HFFc6 (cell line): ENCODE measurements around the gene RHBDL3. TPM values are rescaled to one million over a fixed set of nuclear protein-coding genes. Genes with fewer than 3 reads are reported as not detected.

Experiments used
- DNase-seq: peaks from one replicate; pipeline ENCODE4 v3.0.0-alpha.2; 2018
- H3K27ac Mint-ChIP-seq: 2 replicates; pipeline ENCODE4 v1.8.0; 2020; ENCODE audit warnings: mild to moderate bottlenecking, mixed read lengths
- H3K27me3 Mint-ChIP-seq: 2 replicates; pipeline ENCODE4 v1.8.0; 2021; ENCODE audit warnings: mild to moderate bottlenecking, moderate library complexity, mixed read lengths; ENCODE audit not compliant: insufficient read depth
- H3K36me3 Mint-ChIP-seq: 2 replicates; pipeline ENCODE4 v1.8.0; 2021; ENCODE audit warnings: low read depth, mixed read lengths
- H3K4me1 Mint-ChIP-seq: 2 replicates; pipeline ENCODE4 v1.8.0; 2020; ENCODE audit warnings: low read depth, mixed read lengths
- H3K4me3 Mint-ChIP-seq: 2 replicates; pipeline ENCODE4 v1.8.0; 2020; ENCODE audit warnings: mild to moderate bottlenecking, moderate library complexity, mixed read lengths
- H3K9me3 Mint-ChIP-seq: 2 replicates; pipeline ENCODE4 v1.8.0; 2020; ENCODE audit warnings: mild to moderate bottlenecking, mixed read lengths
- long read RNA-seq: library from polyadenylated mRNA; unstranded; transcript quantifications from one replicate; pipeline ENCODE4 v2.0.0, GENCODE V29; 2019
- total RNA-seq, 6 experiments: library from RNA; stranded (reverse); fragmentation: NEBNext Ultra II Directional; extraction: Animal tissue kit (Norgen Biotek cat#: 25700); gene quantifications; 2 replicates in 1 of 6; 3 replicates in 5 of 6; pipeline ENCODE4 v1.2.3, GENCODE V29; 2021
- TF ChIP-seq, protein P1 (sequence below): fragments of 200-600 bp; sonication (generic); IDR thresholded peaks from 2 replicates; pipeline ENCODE4 v1.5.0; 2021; ENCODE audit warnings: antibody characterized with exemption, mild to moderate bottlenecking

RHBDL3 gene, protein sequence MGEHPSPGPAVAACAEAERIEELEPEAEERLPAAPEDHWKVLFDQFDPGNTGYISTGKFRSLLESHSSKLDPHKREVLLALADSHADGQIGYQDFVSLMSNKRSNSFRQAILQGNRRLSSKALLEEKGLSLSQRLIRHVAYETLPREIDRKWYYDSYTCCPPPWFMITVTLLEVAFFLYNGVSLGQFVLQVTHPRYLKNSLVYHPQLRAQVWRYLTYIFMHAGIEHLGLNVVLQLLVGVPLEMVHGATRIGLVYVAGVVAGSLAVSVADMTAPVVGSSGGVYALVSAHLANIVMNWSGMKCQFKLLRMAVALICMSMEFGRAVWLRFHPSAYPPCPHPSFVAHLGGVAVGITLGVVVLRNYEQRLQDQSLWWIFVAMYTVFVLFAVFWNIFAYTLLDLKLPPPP
- under 1 TPM in 1 of 6 experiments, not detected in 5; 0.07 TPM for total RNA-seq
- long read RNA-seq = 0 reads

DNA sequence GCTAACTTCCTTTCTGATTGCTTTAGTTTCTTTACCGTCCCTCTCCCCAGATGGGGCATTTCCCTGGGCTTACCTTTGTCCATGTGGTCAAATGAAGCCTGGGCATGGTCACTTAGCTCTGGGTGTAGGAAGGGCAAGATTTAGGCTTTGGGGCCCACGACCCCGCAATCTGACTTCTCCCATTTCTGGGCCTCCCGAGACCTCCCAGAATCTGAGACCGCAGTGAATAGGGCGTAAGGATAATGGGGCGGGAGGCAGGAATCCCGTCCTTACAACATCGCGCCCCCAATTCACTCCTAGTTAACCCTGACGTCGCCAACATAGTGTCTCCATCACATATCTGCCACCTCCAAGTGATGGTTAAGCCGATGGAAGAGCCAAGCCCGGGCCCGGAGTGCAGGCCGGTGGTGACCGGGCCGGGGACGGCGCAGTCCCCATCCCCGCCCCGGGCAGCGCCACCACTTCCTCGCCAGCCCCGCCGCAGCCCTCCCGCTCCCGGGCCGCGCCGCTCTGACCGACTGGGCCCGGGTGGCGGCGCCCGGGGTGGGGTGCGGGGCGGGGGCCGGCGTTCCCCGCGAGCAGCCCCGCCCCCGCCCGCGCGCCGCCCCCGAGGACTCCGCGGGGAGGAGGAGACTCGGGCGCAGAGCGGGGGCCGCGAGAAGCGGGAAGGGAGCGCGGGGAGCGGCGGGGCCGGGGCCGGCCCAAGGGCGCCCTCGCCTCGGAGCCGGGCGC lies at the start of gene RHBDL3:
Gene RHBDL3, plus strand, starts transcription at position 641 of the 732 bp plus-strand sequence. CDS start 358 bp downstream, outside the sequence.
- TF ChIP-seq, protein P1, sequence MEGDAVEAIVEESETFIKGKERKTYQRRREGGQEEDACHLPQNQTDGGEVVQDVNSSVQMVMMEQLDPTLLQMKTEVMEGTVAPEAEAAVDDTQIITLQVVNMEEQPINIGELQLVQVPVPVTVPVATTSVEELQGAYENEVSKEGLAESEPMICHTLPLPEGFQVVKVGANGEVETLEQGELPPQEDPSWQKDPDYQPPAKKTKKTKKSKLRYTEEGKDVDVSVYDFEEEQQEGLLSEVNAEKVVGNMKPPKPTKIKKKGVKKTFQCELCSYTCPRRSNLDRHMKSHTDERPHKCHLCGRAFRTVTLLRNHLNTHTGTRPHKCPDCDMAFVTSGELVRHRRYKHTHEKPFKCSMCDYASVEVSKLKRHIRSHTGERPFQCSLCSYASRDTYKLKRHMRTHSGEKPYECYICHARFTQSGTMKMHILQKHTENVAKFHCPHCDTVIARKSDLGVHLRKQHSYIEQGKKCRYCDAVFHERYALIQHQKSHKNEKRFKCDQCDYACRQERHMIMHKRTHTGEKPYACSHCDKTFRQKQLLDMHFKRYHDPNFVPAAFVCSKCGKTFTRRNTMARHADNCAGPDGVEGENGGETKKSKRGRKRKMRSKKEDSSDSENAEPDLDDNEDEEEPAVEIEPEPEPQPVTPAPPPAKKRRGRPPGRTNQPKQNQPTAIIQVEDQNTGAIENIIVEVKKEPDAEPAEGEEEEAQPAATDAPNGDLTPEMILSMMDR = no peak
- H3K4me3 Mint-ChIP-seq = peak within 1 kb of the TSS; percentile 70
- H3K36me3 Mint-ChIP-seq = no peaks in the 10 kb centered on the region
- H3K27ac Mint-ChIP-seq = no peak within 1 kb of the TSS
- H3K27me3 Mint-ChIP-seq = peaks cover 65% of the 10 kb centered on the region
- no peaks in the 10 kb centered on the region for H3K4me1 Mint-ChIP-seq
- no peaks in the 10 kb centered on the region for H3K9me3 Mint-ChIP-seq
- DNase-seq = no peak

DNA sequence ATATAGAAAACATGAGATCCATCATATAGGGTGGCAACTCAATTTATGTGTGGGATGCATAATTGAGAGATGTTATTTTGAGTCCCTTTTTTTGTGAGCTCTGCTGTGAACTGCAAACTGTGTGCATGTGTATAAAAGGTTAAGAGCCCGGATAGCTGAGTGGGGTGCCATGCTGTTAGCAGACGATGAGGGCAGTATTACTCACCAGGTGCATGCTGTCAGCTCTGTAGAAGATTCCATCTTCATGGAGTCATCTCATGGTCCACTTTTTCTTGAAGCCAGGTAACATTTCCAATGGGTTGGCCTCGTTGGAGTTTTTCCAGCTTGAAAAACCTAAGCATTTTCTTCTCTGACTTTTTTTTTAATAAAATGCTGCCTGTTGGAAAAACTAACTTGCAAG lies 43.0 kb upstream of the RHBDL3 start:
- TF ChIP-seq, protein P1 = no peak
- Mint-ChIP-seq H3K27ac (no peak overlapping the region), H3K9me3 (no peaks in the 10 kb centered on the region), H3K36me3 (no peaks in the 10 kb centered on the region), H3K27me3 (no peaks in the 10 kb centered on the region; the same call in 1 of the 2 replicates), H3K4me3 (no peak overlapping the region), H3K4me1 (peaks cover 9% of the 10 kb centered on the region)
- DNase-seq = no peak

DNA sequence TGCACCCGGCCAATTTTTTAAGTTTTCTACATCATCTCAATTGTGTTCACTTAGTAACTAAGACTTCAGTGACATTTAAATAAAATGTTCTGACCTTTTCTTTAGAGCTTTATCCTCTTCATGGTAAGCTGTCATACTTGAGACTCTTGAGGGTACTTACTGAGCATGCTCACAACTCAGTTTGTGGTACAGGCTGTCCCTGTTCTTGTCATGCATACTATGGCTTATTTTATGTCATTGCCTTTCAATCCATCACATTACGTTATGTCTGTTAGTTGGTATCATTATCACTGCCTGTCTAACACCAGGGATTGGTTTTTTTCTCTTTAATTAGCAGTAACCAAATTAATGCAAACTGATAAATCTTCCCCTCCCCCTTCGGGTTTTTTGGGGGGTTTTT lies 41.9 kb upstream of the RHBDL3 start:
- Mint-ChIP-seq H3K4me3 (no peak overlapping the region), H3K27ac (no peak overlapping the region), H3K4me1 (peaks cover 9% of the 10 kb centered on the region), H3K36me3 (no peaks in the 10 kb centered on the region), H3K9me3 (no peaks in the 10 kb centered on the region), H3K27me3 (no peaks in the 10 kb centered on the region; the same call in 1 of the 2 replicates)
- no peak for DNase-seq
- TF ChIP-seq, protein P1 = no peak

DNA sequence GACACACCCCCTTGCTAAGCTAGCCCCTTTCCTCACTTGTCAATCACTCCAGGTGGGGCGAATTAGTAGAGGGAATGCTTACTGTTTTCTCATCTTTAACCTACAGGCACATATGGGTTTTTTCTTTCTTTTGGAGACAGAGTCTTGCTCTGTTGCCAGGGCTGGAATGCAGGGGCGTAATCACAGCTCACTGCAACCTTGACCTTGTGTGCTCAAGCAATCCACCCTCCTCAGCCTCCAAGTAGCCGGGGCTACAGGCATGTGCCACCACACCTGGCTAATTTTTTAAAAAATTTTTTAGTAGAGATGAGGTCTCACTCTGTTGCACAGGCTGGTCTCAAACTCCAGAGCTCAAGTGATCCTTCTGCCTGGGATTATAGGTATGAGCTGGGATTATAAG lies 38.7 kb upstream of the RHBDL3 start:
- H3K9me3 Mint-ChIP-seq = no peaks in the 10 kb centered on the region
- TF ChIP-seq, protein P1 = no peak
- no peak overlapping the region for H3K4me3 Mint-ChIP-seq
- H3K4me1 Mint-ChIP-seq = peaks cover 9% of the 10 kb centered on the region
- DNase-seq = no peak
- no peak overlapping the region for H3K27ac Mint-ChIP-seq
- H3K27me3 Mint-ChIP-seq = no peaks in the 10 kb centered on the region
- no peaks in the 10 kb centered on the region for H3K36me3 Mint-ChIP-seq

DNA sequence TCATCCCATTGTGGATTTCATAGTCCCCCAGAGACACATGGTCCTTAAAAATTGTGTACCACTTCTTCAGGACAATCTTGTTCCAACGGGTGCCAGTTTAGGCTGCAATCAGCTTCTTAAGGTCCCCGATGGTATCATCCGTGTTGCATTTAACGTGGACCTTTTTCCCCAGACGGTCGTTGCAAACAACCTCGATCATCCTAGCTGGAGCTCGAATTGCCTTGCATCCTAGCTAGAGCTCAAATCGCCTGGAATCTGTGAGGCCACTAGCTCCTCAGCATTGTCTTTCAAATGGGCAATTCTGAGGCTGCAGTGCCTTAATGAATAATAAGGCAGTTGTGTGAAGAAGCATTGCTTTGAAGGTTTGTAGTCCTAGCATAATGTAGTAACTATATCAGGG lies 37.7 kb upstream of the RHBDL3 start:
- no peak for DNase-seq
- TF ChIP-seq, protein P1 = no peak
- Mint-ChIP-seq H3K4me1 (peaks cover under 1% of the 10 kb centered on the region), H3K4me3 (no peak overlapping the region), H3K27me3 (no peaks in the 10 kb centered on the region), H3K36me3 (no peaks in the 10 kb centered on the region), H3K9me3 (no peaks in the 10 kb centered on the region), H3K27ac (no peak overlapping the region)
